Measurements from ENCODE around the gene MALSU1. TPM values are rescaled to one million over a fixed set of nuclear protein-coding genes. Genes with fewer than 3 reads are reported as not detected.

The MALSU1 gene
- 44.9 TPM for polyA plus RNA-seq (2013, experiment 1 of 2; ENCODE audit: insufficient read length)
- 38.2 TPM for polyA plus RNA-seq (2013, experiment 2 of 2; ENCODE audit: insufficient read length)

- DNase-seq: peak; percentile 96
Observed at GRCh38 chr7:23298885-23299769, at the start of gene MALSU1. Gene MALSU1, plus strand, starts transcription at chr7:23299339. Its CDS starts 14 bp downstream, at chr7:23299353.

- DNase-seq: no peak
Observed at GRCh38 chr7:23249486-23249885, 49.7 kb upstream of the MALSU1 start.

GRCh38 chr7:23254051-23254681 is 45.0 kb upstream of the MALSU1 start:
- no peak for DNase-seq

- no peak for DNase-seq
Observed at GRCh38 chr7:23256731-23257130, 42.4 kb upstream of the MALSU1 start.

GRCh38 chr7:23260371-23260770 is 38.8 kb upstream of the MALSU1 start:
- DNase-seq: no peak

GRCh38 chr7:23261843-23262452 is 37.2 kb upstream of the MALSU1 start:
- DNase-seq: peak; percentile 67

- no peak for DNase-seq
Observed at GRCh38 chr7:23264916-23265458, 34.2 kb upstream of the MALSU1 start.

GRCh38 chr7:23266918-23267317 is 32.2 kb upstream of the MALSU1 start:
- no peak for DNase-seq

GRCh38 chr7:23267357-23267756 is 31.8 kb upstream of the MALSU1 start:
- DNase-seq: no peak

GRCh38 chr7:23268167-23268566 is 31.0 kb upstream of the MALSU1 start:
- DNase-seq: no peak

GRCh38 chr7:23268746-23269145 is 30.4 kb upstream of the MALSU1 start:
- DNase-seq: no peak

- DNase-seq: no peak
Observed at GRCh38 chr7:23272275-23272674, 26.9 kb upstream of the MALSU1 start.

GRCh38 chr7:23273141-23273599 is 26.0 kb upstream of the MALSU1 start:
- DNase-seq: peak; percentile 90

- no peak for DNase-seq
Observed at GRCh38 chr7:23275912-23276311, 23.2 kb upstream of the MALSU1 start.

GRCh38 chr7:23276376-23276775 is 22.8 kb upstream of the MALSU1 start:
- DNase-seq: no peak

- DNase-seq: no peak
Observed at GRCh38 chr7:23276947-23277346, 22.2 kb upstream of the MALSU1 start.

- DNase-seq: peak; percentile 71
Observed at GRCh38 chr7:23277359-23277989, 21.7 kb upstream of the MALSU1 start.

GRCh38 chr7:23279819-23280525 is 19.2 kb upstream of the MALSU1 start:
- no peak for DNase-seq

GRCh38 chr7:23283086-23283485 is 16.1 kb upstream of the MALSU1 start:
- DNase-seq: no peak

GRCh38 chr7:23284871-23285270 is 14.3 kb upstream of the MALSU1 start:
- no peak for DNase-seq

Data from fibroblast of skin of back (primary cell).